NCI-H82 treated with DMSO at 0.1 percent for 48 hours (cell line): Measurements from ENCODE around the gene CDKL4.
"Not testable (repeated sequence)": the region's sequence is repeated elsewhere in the genome, so short reads cannot be mapped to it uniquely, and the experiment has no call there.

Source experiments
- DNase-seq: peaks from one replicate; lab custom pipeline; 2025; ENCODE audit not compliant: unreplicated experiment; lab: John Stamatoyannopoulos, UW

CDKL4 gene

DNA sequence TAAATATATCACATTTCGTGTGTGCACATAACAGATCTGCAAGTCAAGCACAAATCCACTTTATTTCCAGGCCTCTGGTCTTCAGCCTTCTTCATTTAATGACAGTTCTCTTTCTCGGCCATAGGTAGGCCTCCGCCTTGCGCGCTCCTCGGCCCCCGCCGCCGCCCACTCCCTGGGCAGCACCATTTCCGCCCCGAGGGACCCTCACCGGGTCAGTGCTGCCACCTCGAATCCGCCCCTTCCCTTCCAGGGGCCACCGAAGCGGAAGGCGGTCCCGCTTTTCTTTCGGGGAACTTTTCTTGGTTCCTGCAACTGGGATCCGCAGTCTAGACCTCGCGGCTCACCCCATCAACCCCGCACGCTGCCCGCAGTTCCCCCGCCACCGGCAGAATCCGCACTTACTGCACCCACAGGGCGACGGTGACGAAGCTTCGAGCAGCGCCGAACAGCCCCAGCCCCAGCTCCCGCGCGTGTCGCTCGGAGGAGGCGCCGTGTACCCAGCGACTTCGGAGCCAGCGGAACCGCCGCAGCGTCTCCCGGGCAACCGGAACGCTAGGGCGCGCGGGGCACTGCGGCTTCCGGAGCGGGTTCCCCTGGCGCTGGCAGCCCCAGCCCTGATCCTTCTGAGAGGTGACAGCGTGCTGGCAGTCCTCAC lies at the start of gene CDKL4:
Gene CDKL4 (minus strand): TSS at position 502 of the 655 bp plus-strand sequence.
- DNase-seq = no peak

DNA sequence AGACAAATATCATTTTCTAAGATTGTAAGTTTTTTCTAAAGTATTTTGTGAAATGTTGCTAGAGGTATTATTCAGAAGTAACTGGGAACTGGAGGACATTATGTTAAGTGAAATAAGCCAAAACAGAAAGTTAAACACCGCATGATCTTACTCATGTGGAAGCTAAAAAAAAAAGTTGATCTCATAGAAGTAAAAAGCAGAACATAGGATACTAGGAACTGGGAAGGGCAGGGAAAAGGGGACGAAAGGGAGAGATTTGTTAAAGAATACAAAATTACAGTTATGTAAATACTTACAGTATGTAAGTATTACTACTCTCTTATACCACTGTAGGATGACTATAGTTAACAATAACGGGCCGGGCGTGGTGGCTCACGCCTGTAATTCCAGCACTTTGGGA lies 46.7 kb upstream of the CDKL4 start:
- no peak for DNase-seq

- no peak for DNase-seq
Measured at GRCh38 chr2:39289609-39290008, 45.8 kb upstream of the CDKL4 start.

- no peak for DNase-seq
Measured at GRCh38 chr2:39283561-39283960, 39.8 kb upstream of the CDKL4 start.

GRCh38 chr2:39281391-39281790 lies 37.6 kb upstream of the CDKL4 start:
- DNase-seq = no peak

- no peak for DNase-seq
Measured at GRCh38 chr2:39275016-39275415, 31.2 kb upstream of the CDKL4 start.

- DNase-seq = no peak
Measured at GRCh38 chr2:39269941-39270340, 26.2 kb upstream of the CDKL4 start.

GRCh38 chr2:39266916-39267434 lies 23.2 kb upstream of the CDKL4 start:
- no peak for DNase-seq

DNA sequence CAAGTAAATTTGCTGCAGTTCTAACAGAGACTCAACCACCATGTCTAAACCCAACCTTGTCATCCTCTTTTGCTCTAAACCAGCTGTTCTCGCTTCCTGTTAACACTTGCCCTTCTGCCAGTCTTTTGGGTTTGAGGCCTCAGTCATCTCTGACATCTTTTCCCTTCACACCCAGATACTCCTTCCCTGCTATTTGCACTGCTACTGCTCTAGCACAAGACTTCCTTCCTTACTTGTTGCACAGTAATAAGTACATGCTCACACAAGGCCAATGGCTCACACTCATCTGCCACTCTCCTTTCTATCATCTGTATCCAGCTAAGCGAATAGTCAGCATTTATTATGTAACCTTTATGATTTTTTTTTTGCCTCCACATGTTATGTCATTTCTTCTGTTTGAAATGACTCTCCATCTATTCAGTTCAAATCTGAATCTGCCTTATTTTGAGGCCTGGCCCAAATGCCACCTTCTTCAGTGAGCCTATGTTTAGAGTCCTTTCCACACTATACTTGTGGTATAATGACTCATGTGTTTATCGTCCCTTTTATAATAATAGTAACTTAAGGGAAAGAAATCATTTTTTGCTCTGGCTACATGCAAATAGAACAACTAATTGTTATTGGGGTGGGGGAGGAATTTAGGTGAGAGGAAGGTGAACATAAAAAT lies 22.5 kb upstream of the CDKL4 start:
- DNase-seq = no peak

- no peak for DNase-seq
Measured at GRCh38 chr2:39265315-39265714, 21.5 kb upstream of the CDKL4 start.

DNA sequence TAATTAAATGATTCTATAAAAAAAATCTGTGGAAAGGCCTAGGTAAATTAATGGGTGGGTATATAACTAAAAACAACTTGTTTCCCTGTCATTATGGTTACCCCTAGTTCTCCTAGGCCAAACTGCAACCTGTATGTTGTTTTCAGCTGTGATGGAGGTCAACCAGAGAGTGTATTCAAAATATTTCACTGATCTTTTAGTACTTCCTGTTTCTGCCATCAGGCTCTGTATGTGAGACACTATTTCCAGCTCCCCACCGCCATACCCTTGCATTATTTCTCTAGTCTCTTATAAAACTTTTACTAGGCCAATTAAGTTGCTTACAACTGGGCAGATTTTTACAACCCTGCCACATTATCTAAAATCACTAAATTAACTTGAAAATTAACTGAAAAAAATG lies 21.0 kb upstream of the CDKL4 start:
- DNase-seq = no peak

DNA sequence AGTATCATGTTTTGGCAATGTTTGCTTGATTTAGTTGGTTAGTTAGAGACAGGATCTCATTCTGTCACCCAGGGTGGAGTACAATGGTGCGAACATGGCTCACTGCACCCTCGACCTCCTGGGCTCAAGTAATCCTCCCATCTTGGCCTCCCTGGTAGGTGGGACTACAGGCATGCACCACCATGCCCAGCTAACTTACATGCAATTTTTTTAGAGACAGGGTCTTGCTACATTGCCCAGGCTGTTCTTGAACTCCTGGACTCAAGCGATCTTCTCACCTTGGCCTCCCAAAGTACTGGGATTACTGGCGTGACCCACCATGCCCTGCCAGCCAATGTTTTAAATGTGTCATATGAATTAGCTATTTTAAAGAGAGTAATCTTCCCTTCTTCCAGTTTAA lies 16.3 kb upstream of the CDKL4 start:
- no peak for DNase-seq

DNA sequence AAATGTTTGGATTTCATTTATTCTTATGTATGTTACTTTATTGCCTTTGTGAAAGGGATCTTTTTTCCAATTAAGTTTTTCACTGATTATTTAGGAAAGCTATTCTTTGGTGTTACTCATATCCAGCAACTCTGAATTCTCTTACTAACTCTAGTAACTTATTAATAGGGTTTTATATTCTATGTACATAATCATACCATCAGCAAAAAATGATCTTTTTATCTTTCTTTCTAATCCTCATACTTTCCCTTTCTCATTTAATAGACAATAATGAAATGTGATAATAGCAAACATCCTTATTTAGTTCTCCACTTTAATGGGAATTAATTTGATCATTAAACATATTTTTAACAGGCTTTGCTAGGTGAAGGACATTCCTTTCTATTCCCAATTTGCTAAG lies 12.3 kb upstream of the CDKL4 start:
- no peak for DNase-seq

DNA sequence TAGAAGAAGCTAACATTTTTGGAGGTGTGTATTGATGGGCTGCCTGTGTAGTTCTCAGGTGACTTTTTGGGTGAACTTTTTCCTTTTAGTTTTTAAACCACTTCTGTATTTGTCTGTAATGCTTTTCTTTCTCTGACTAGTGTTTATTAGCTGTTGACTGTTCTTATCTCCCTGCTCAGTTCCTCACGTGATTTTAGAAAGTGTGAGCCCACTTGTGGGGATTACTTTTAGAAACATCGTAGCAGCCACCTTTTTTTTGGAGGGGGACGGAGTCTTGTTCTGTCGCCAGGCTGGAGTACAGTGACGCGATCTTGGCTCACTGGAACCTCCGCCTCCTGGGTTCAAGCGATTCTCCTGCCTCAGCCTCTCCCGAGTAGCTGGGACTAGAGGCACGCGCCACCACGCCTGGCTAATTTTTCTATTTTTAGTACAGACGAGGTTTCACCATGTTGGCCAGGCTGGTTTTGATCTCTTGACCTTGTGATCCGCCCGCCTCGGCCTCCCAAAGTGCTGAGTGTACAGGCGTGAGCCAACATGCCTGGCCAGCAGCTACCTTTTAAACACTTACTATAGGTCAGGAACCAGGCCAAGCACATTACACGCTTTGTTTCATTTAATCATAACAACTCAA lies 9.2 kb upstream of the CDKL4 start:
- no peak for DNase-seq

DNA sequence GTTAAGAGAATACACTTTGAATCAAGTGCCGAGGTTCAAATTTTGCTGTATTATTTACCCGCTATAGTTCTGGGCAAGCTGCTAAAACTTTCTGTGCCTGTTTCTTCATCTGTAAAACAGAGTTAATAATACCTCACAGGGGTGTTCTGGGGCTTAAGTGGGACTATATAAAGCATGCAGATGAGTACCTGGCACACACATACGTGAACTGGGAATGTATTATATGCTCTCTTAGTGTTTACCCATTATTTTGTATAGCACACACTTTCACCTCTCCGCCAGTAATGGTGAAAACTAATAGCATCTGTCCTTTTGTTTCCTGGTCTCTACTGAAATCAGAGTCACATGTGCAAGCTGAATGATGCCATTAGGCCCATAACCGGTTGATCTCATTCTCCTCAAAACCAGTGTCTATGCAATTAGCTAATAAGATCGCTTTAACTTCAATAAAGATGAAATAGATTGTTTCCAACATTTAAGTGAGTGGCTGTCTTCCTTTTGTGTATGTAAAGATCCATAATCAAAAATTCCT lies 3.8 kb upstream of the CDKL4 start:
- no peak for DNase-seq

GRCh38 chr2:39246382-39246980 lies 2.7 kb upstream of the CDKL4 start:
- DNase-seq = no peak

DNA sequence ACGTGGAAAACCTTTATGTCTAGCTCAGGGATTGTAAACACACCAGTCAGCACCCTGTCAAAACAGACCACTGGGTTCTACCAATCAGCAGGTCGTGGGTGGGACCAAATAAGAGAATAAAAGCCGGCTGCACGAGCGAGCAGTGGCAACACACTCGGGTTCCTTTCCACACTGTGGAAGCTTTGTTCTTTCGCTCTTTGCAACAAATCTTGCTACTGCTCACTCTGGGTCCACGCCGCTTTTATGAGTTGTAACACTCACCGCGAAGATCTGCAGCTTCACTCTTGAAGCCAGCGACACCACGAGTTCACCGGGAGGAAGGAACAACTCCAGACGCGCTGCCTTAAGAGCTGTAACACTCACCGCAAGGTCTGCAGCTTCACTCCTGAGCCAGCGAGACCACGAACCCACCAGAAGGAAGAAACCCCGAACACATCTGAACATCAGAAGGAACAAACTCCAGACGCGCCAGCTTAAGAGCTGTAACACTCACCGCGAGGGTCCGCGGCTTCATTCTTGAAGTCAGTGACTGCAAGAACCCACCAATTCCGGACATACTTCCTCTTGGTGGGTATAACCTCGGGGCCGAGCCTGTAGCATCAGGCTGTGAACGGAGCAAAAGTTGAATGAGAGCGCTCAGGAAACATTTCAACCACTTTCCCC lies 1.3 kb upstream of the CDKL4 start:
- DNase-seq = not testable (repeated sequence)

GRCh38 chr2:39244241-39244862 lies 582 bp upstream of the CDKL4 start:
- DNase-seq = not testable (repeated sequence)

GRCh38 chr2:39241588-39241987 lies 2.2 kb downstream of the CDKL4 start:
- DNase-seq = no peak

- no peak for DNase-seq
Measured at GRCh38 chr2:39240758-39241157, 3.0 kb downstream of the CDKL4 start.

GRCh38 chr2:39234754-39235153 lies 9.0 kb downstream of the CDKL4 start:
- no peak for DNase-seq
